ENCODE data around the gene LRMDA.

The LRMDA gene

DNA sequence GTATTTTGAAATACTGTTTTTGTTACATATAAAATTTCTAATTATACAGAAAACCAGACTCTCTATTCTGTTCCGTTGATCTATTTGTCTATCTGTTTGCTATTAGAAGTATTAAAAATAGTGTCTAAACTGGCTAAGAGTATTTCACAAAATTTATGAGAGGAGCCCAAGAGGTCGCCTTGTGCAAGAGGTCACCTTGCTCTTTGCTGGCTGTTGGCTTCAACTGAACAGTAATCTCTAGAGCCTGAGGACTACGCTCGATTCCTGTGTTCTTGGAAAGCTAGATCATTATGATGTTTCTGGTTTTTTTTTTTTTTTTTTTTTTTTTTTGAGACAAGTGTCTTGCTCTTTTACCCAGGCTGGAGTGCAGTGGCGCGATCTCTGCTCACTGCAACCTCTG is 428.6 kb downstream of the LRMDA start (continued):
- TF ChIP-seq, protein P1, sequence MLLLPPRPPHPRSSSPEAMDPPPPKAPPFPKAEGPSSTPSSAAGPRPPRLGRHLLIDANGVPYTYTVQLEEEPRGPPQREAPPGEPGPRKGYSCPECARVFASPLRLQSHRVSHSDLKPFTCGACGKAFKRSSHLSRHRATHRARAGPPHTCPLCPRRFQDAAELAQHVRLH (tag by site-specific recombination; IDR thresholded peaks at IDR 0.05): no peak
- TF ChIP-seq ZNF37A (tag by site-specific recombination; IDR thresholded peaks at IDR 0.05) (no peak), ZNF404 (tag by site-specific recombination; IDR thresholded peaks at IDR 0.05) (no peak)
- TF ChIP-seq, protein P2, sequence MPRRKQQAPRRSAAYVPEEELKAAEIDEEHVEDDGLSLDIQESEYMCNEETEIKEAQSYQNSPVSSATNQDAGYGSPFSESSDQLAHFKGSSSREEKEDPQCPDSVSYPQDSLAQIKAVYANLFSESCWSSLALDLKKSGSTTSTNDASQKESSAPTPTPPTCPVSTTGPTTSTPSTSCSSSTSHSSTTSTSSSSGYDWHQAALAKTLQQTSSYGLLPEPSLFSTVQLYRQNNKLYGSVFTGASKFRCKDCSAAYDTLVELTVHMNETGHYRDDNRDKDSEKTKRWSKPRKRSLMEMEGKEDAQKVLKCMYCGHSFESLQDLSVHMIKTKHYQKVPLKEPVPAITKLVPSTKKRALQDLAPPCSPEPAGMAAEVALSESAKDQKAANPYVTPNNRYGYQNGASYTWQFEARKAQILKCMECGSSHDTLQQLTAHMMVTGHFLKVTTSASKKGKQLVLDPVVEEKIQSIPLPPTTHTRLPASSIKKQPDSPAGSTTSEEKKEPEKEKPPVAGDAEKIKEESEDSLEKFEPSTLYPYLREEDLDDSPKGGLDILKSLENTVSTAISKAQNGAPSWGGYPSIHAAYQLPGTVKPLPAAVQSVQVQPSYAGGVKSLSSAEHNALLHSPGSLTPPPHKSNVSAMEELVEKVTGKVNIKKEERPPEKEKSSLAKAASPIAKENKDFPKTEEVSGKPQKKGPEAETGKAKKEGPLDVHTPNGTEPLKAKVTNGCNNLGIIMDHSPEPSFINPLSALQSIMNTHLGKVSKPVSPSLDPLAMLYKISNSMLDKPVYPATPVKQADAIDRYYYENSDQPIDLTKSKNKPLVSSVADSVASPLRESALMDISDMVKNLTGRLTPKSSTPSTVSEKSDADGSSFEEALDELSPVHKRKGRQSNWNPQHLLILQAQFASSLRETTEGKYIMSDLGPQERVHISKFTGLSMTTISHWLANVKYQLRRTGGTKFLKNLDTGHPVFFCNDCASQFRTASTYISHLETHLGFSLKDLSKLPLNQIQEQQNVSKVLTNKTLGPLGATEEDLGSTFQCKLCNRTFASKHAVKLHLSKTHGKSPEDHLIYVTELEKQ (tag by site-specific recombination; IDR thresholded peaks at IDR 0.05; ENCODE audit: borderline replicate concordance): no peak

DNA sequence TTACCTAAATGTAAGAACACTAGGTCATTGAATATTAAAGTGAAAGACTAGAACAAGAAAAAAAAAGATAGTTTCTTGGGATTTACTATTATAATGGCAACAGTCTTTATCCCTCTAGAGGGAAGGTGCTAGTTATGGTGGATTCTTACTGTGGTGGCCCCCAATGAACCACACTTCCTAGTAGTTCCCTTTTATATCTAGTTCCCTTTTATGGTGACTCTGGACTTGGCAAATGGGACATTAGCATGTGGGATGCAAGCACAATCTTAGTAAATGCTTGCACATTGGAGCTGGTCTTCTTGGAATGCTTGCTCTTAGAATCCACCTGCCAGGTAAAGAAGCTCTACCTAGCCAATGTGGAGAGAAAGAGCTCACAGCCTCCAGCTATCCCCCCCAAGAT is 430.2 kb downstream of the LRMDA start:
- no peak for TF ChIP-seq BCL11A (tag by site-specific recombination; IDR thresholded peaks at IDR 0.05; ENCODE audit: low read depth)
- TF ChIP-seq ZSCAN23 (tag by site-specific recombination; IDR thresholded peaks at IDR 0.05): no peak
- TF ChIP-seq, protein P3, sequence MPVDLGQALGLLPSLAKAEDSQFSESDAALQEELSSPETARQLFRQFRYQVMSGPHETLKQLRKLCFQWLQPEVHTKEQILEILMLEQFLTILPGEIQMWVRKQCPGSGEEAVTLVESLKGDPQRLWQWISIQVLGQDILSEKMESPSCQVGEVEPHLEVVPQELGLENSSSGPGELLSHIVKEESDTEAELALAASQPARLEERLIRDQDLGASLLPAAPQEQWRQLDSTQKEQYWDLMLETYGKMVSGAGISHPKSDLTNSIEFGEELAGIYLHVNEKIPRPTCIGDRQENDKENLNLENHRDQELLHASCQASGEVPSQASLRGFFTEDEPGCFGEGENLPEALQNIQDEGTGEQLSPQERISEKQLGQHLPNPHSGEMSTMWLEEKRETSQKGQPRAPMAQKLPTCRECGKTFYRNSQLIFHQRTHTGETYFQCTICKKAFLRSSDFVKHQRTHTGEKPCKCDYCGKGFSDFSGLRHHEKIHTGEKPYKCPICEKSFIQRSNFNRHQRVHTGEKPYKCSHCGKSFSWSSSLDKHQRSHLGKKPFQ (tag by site-specific recombination; IDR thresholded peaks at IDR 0.05): no peak
- TF ChIP-seq ZNF341 (tag by site-specific recombination; IDR thresholded peaks at IDR 0.05; ENCODE audit: low read depth): no peak
- TF ChIP-seq ZNF658 (tag by site-specific recombination; IDR thresholded peaks at IDR 0.05): no peak
- TF ChIP-seq ZNF121 (tag by site-specific recombination; IDR thresholded peaks at IDR 0.05): no peak
- Histone ChIP-seq H3K4me3 (ENCODE audit: low read depth, low read length) (no peak overlapping the region), H3K9me3 (ENCODE audit: control insufficient read depth, insufficient read depth, low read depth, low read length) (no peaks in the 10 kb centered on the region), H3K27ac (ENCODE audit: extremely low read depth, low read depth, low read length) (no peak overlapping the region), H3K4me1 (ENCODE audit: control insufficient read depth, insufficient read depth, low read length) (no peaks in the 10 kb centered on the region), H3K36me3 (ENCODE audit: control insufficient read depth in 2 of 2, insufficient read depth in 1 of 2, low read length in 2 of 2) (no peaks in the 10 kb centered on the region)
- CTCF ChIA-PET: interaction anchor here (1.5 kb wide), 1 partner anchor 11 kb away, joined by 5 read pairs; no protein-coding TSS in a partner anchor
- POLR2A ChIA-PET: no interaction called here

DNA sequence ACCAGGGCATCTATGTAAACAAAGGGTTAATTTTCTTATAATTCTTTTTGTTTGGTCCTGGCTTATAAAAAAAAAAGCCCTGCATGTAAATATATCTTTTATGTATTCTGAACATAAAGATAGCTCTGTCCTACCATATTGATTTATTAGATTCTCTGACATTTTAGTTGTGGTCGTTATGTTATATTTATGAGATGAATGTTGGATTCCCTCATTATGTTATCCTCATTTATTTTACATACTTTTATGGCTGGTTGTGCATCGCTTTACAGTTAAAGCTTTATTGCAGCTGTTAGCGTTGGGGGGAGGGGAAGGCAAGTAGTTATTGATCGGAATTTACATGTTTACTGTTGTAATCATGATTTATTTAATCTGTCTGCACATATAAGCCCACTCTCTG is 431.5 kb downstream of the LRMDA start:
- H3K9me3 ChIP-seq (ENCODE audit: control insufficient read depth, insufficient read depth, low read depth, low read length): no peaks in the 10 kb centered on the region
- TF ChIP-seq ZNF354C (tag by site-specific recombination; IDR thresholded peaks at IDR 0.05; ENCODE audit: borderline replicate concordance, low read depth) (no peak), YY2 (tag by site-specific recombination; IDR thresholded peaks at IDR 0.05) (no peak)
- TF ChIP-seq, protein P4, sequence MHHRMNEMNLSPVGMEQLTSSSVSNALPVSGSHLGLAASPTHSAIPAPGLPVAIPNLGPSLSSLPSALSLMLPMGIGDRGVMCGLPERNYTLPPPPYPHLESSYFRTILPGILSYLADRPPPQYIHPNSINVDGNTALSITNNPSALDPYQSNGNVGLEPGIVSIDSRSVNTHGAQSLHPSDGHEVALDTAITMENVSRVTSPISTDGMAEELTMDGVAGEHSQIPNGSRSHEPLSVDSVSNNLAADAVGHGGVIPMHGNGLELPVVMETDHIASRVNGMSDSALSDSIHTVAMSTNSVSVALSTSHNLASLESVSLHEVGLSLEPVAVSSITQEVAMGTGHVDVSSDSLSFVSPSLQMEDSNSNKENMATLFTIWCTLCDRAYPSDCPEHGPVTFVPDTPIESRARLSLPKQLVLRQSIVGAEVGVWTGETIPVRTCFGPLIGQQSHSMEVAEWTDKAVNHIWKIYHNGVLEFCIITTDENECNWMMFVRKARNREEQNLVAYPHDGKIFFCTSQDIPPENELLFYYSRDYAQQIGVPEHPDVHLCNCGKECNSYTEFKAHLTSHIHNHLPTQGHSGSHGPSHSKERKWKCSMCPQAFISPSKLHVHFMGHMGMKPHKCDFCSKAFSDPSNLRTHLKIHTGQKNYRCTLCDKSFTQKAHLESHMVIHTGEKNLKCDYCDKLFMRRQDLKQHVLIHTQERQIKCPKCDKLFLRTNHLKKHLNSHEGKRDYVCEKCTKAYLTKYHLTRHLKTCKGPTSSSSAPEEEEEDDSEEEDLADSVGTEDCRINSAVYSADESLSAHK (tag by site-specific recombination; IDR thresholded peaks at IDR 0.05): no peak
- TF ChIP-seq, protein P5, sequence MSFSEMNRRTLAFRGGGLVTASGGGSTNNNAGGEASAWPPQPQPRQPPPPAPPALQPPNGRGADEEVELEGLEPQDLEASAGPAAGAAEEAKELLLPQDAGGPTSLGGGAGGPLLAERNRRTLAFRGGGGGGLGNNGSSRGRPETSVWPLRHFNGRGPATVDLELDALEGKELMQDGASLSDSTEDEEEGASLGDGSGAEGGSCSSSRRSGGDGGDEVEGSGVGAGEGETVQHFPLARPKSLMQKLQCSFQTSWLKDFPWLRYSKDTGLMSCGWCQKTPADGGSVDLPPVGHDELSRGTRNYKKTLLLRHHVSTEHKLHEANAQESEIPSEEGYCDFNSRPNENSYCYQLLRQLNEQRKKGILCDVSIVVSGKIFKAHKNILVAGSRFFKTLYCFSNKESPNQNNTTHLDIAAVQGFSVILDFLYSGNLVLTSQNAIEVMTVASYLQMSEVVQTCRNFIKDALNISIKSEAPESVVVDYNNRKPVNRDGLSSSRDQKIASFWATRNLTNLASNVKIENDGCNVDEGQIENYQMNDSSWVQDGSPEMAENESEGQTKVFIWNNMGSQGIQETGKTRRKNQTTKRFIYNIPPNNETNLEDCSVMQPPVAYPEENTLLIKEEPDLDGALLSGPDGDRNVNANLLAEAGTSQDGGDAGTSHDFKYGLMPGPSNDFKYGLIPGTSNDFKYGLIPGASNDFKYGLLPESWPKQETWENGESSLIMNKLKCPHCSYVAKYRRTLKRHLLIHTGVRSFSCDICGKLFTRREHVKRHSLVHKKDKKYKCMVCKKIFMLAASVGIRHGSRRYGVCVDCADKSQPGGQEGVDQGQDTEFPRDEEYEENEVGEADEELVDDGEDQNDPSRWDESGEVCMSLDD (tag by site-specific recombination; IDR thresholded peaks at IDR 0.05): no peak
- H3K4me1 ChIP-seq (ENCODE audit: control insufficient read depth, insufficient read depth, low read length): no peaks in the 10 kb centered on the region
- H3K4me3 ChIP-seq (ENCODE audit: low read depth, low read length): no peak overlapping the region
- H3K36me3 ChIP-seq (ENCODE audit: control insufficient read depth in 2 of 2, insufficient read depth in 1 of 2, low read length in 2 of 2): no peaks in the 10 kb centered on the region
- ChIA-PET CTCF (interaction anchor here (1.5 kb wide), 1 partner anchor 12 kb away, joined by 5 read pairs; no protein-coding TSS in a partner anchor), POLR2A (no interaction called here)
- no peak overlapping the region for H3K27ac ChIP-seq (ENCODE audit: extremely low read depth, low read depth, low read length)
